MM.1S (cell line): ENCODE measurements around the gene ID1.
A peak's percentile ranks its signal among the peaks of the same experiment; 100 is the strongest.

Experiments
- DNase-seq: peaks from one replicate; pipeline ENCODE4 v3.0.0-alpha.2; 2015
- H2AFZ ChIP-seq: fragments of 300-600 bp; sonication (generic); 2 replicates; pipeline ENCODE4 v1.6.0; 2016; ENCODE audit warnings: antibody characterized with exemption, low read length
- H3F3A ChIP-seq: fragments of 300-600 bp; sonication (generic); 2 replicates; pipeline ENCODE4 v1.6.1; 2016; ENCODE audit warnings: mild to moderate bottlenecking, antibody characterized with exemption, low read length, moderate library complexity, mixed read lengths; ENCODE audit not compliant: insufficient read depth
- H3K27ac ChIP-seq: fragments of 300-600 bp; sonication (generic); 2 replicates; pipeline ENCODE4 v1.5.1; 2016; ENCODE audit warnings: mild to moderate bottlenecking, low read length
- H3K27me3 ChIP-seq: fragments of 300-600 bp; sonication (generic); replicated peaks from 2 replicates; pipeline ENCODE4 v1.6.0; 2016; ENCODE audit warnings: low read length; ENCODE audit not compliant: insufficient read depth
- H3K36me3 ChIP-seq: fragments of 300-600 bp; sonication (generic); replicated peaks from 2 replicates; pipeline ENCODE4 v1.6.1; 2016; ENCODE audit warnings: mild to moderate bottlenecking, low read length, mixed read lengths; ENCODE audit not compliant: insufficient read depth
- H3K4me1 ChIP-seq: fragments of 300-600 bp; sonication (generic); 2 replicates; pipeline ENCODE4 v1.6.1; 2016; ENCODE audit warnings: low read length, mixed read lengths
- H3K4me2 ChIP-seq: fragments of 300-600 bp; sonication (generic); 2 replicates; pipeline ENCODE4 v1.6.0; 2016; ENCODE audit warnings: low read depth, low read length
- H3K4me3 ChIP-seq: fragments of 300-600 bp; sonication (generic); 2 replicates; pipeline ENCODE4 v1.5.1; 2016; ENCODE audit warnings: low read length, mixed read lengths
- H3K79me2 ChIP-seq: fragments of 300-600 bp; sonication (generic); 2 replicates; pipeline ENCODE4 v1.6.1; 2016; ENCODE audit warnings: mixed run types, low read length, mixed read lengths
- H3K9ac ChIP-seq: fragments of 300-600 bp; sonication (generic); 2 replicates; pipeline ENCODE4 v1.6.1; 2016; ENCODE audit warnings: low read length, mixed read lengths
- H3K9me2 ChIP-seq: fragments of 300-600 bp; sonication (generic); replicated peaks from 2 replicates; pipeline ENCODE4 v1.6.1; 2016; ENCODE audit warnings: mild to moderate bottlenecking, low read length, mixed read lengths; ENCODE audit not compliant: insufficient read depth
- H3K9me3 ChIP-seq: fragments of 300-600 bp; sonication (generic); replicated peaks from 2 replicates; pipeline ENCODE4 v1.6.1; 2016; ENCODE audit warnings: mild to moderate bottlenecking, low read length, mixed read lengths; ENCODE audit not compliant: insufficient read depth
- H4K20me1 ChIP-seq: fragments of 300-600 bp; sonication (generic); 2 replicates; pipeline ENCODE4 v1.6.1; 2016; ENCODE audit warnings: mild to moderate bottlenecking, low read length, moderate library complexity, mixed read lengths; ENCODE audit not compliant: insufficient read depth
- CTCF ChIP-seq: fragments of 300-600 bp; sonication (generic); IDR thresholded peaks from 2 replicates; pipeline ENCODE4 v1.5.1; 2016; ENCODE audit warnings: antibody characterized with exemption, low read length, mixed read lengths
- EZH2 ChIP-seq: fragments of 300-600 bp; sonication (generic); optimal IDR thresholded peaks from 2 replicates; pipeline ENCODE3; 2017; ENCODE audit warnings: low read depth, mild to moderate bottlenecking, antibody characterized with exemption, low read length, mixed read lengths
- EZH2phosphoT487 ChIP-seq: fragments of 300-600 bp; sonication (generic); IDR thresholded peaks from 2 replicates; pipeline ENCODE4 v1.6.1; 2018; ENCODE audit warnings: antibody characterized with exemption, low read length

The ID1 gene

GRCh38 chr20:31604567-31605030 lies 490 bp upstream of the ID1 start:
- TF ChIP-seq EZH2 (no peak), CTCF (no peak), EZH2phosphoT487 (no peak)
- Histone ChIP-seq H4K20me1 (no peaks in the 10 kb centered on the region), H3K9me2 (no peaks in the 10 kb centered on the region), H3K4me3 (peak overlapping the region; percentile 77), H3K27me3 (peaks cover 12% of the 10 kb centered on the region), H3F3A (0 out of 2 replicates have a peak, but pooled peaks cover 2% of the 10 kb centered on the region), H3K4me2 (peak overlapping the region; percentile 96), H3K27ac (no peak overlapping the region), H3K36me3 (no peaks in the 10 kb centered on the region), H2AFZ (peak overlapping the region; percentile 77), H3K9ac (peak overlapping the region; percentile 28; the same call in 1 of the 2 replicates), H3K9me3 (no peaks in the 10 kb centered on the region), H3K4me1 (no peaks in the 10 kb centered on the region; the same call in 1 of the 2 replicates), H3K79me2 (no peaks in the 10 kb centered on the region)
- DNase-seq, result no peak

GRCh38 chr20:31605902-31606803 lies 1.1 kb downstream of the ID1 start:
- H3K4me1 ChIP-seq, result no peaks in the 10 kb centered on the region; the same call in 1 of the 2 replicates
- peak overlapping the region; percentile 77 for H3K4me3 ChIP-seq
- 0 out of 2 replicates have a peak, but pooled peaks cover 2% of the 10 kb centered on the region for H3F3A ChIP-seq
- peak overlapping the region; percentile 39 for H3K9ac ChIP-seq
- no peaks in the 10 kb centered on the region for H3K36me3 ChIP-seq
- H3K9me2 ChIP-seq, result no peaks in the 10 kb centered on the region
- peak overlapping the region; percentile 77 for H2AFZ ChIP-seq
- peaks cover 12% of the 10 kb centered on the region for H3K27me3 ChIP-seq
- H3K9me3 ChIP-seq, result no peaks in the 10 kb centered on the region
- no peaks in the 10 kb centered on the region for H4K20me1 ChIP-seq
- H3K79me2 ChIP-seq, result no peaks in the 10 kb centered on the region
- TF ChIP-seq CTCF, result no peak
- no peak for TF ChIP-seq EZH2
- TF ChIP-seq EZH2phosphoT487, result no peak
- peak overlapping the region; percentile 96 for H3K4me2 ChIP-seq
- DNase-seq, result no peak
- no peak overlapping the region for H3K27ac ChIP-seq

GRCh38 chr20:31606804-31607639 lies 1.9 kb downstream of the ID1 start:
- Histone ChIP-seq H3K4me2 (no peak overlapping the region), H3K4me1 (no peaks in the 10 kb centered on the region; the same call in 1 of the 2 replicates), H4K20me1 (no peaks in the 10 kb centered on the region), H3F3A (0 out of 2 replicates have a peak, but pooled peaks cover 2% of the 10 kb centered on the region), H3K79me2 (no peaks in the 10 kb centered on the region), H3K36me3 (no peaks in the 10 kb centered on the region), H3K4me3 (no peak overlapping the region), H3K27me3 (peaks cover 12% of the 10 kb centered on the region), H3K9me2 (no peaks in the 10 kb centered on the region), H3K9ac (no peak overlapping the region), H3K27ac (no peak overlapping the region), H3K9me3 (no peaks in the 10 kb centered on the region), H2AFZ (no peak overlapping the region)
- no peak for DNase-seq
- no peak for TF ChIP-seq CTCF
- no peak for TF ChIP-seq EZH2phosphoT487
- no peak for TF ChIP-seq EZH2
